SKM-1 (cell line): ENCODE measurements around the gene CENPI.
A peak's percentile ranks its signal among the peaks of the same experiment; 100 is the strongest.
"Not testable (repeated sequence)": the region's sequence is repeated elsewhere in the genome, so short reads cannot be mapped to it uniquely, and the experiment has no call there.

Source experiments
- DNase-seq: peaks from one replicate; lab custom pipeline; 2025; ENCODE audit not compliant: unreplicated experiment; lab: John Stamatoyannopoulos, UW

Gene CENPI, protein sequence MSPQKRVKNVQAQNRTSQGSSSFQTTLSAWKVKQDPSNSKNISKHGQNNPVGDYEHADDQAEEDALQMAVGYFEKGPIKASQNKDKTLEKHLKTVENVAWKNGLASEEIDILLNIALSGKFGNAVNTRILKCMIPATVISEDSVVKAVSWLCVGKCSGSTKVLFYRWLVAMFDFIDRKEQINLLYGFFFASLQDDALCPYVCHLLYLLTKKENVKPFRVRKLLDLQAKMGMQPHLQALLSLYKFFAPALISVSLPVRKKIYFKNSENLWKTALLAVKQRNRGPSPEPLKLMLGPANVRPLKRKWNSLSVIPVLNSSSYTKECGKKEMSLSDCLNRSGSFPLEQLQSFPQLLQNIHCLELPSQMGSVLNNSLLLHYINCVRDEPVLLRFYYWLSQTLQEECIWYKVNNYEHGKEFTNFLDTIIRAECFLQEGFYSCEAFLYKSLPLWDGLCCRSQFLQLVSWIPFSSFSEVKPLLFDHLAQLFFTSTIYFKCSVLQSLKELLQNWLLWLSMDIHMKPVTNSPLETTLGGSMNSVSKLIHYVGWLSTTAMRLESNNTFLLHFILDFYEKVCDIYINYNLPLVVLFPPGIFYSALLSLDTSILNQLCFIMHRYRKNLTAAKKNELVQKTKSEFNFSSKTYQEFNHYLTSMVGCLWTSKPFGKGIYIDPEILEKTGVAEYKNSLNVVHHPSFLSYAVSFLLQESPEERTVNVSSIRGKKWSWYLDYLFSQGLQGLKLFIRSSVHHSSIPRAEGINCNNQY

DNA sequence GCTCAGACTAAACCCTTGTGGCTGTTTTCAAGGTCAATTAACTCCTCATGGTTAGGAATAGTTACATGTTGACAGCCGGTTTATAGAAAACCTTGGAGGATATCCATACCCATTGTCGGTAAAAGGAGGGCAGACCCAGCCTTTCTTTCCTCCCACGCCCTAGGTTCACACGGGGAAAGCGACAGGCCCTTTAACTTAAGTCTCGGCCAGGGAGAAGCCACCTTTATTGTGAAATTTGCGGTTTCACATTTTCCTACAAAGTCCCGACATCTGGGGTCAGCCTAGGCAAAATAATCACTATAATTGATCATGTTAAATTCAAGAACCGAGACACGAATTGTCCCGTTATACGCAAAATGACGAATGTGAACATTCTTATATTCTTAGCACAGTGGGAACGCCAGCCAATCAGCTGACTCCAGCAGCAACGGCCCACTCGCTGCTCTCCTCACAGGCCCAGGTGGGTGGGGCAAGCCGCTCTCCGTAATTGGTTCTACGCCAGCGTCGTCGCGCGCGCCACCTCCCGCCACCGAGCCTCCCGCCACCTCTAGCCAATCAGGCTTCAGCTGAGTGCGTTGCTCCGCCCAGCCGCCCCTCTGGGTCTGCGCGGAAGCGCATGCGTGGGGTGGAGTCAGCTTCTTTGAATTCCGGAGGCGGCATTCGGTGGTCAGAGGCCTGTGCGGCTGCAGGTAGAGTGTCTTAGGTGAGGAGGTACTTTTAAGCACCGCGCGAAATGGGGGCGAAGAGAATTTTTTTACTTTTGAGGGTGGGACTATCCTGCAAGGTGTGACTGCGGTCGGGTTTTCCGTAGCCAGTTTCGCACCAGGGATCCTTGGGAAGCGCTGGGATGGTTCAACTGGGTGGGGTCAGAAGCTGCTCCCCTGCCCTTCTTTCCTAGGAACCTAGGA lies at the start of gene CENPI:
Gene CENPI, plus strand, starts transcription at position 659 of the 908 bp plus-strand sequence. CDS start 2,867 bp downstream, outside the sequence.
- DNase-seq, result peak; percentile 69

DNA sequence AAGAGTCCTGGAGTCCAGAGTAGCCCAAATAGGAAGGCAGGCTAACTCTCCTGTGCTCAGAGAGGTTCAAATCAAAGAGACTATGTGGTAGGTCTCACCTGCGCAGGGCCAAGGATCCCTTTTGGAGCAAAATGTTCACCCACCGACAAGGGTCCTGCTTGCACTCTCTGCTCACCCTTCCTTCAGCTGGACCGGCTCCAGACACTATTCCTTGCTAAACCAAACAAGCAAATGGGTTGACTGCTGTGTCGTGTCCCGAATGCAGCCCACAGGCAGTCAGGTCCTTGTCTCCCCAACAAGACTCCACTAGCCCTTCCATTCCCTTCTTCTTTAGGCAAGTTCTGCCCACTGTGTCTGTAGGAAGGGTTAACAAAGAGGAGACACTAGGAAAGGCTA lies 46.9 kb upstream of the CENPI start:
- DNase-seq, result no peak

DNA sequence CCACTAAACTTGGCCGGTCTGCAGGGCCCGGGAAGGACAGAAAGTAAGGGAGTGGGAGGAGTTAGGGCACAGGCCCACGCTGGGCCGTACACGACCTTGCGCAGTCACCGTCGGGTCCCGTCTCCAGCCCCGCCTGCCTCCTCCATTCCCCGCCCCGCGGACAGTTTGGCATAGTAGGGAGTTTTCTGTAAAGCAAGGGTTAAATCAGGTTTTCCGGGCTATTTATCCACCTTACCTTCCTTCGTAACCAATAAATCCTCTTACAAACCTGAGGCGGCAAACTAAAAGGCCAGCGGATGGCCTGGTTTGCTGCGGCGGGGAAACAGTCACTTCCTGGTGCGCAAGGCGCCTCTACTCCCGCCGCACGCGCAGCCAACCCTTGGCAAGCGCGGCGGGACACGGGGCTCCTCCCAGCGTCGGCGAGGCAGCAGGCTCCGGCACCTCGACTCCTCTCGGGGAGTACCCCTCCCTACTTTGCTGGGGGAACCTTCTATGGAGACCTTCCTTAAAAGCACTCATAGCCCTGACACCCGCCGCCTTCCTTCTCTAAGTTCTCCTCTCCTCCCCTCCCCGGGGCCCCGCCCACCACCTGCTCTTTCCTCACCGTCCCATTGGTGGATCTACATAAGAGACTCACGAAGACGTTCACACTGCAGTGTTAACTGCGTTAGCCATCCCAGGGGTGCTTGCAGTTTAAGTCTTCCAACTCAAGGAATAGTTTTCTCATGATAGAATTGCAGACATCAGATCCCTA lies 46.3 kb upstream of the CENPI start, which contains the start of gene TRMT2B:
Gene TRMT2B, minus strand, starts transcription at position 563 of the 754 bp plus-strand sequence. CDS start 9,822 bp downstream, outside the sequence.
- DNase-seq, result peak; percentile 52

DNA sequence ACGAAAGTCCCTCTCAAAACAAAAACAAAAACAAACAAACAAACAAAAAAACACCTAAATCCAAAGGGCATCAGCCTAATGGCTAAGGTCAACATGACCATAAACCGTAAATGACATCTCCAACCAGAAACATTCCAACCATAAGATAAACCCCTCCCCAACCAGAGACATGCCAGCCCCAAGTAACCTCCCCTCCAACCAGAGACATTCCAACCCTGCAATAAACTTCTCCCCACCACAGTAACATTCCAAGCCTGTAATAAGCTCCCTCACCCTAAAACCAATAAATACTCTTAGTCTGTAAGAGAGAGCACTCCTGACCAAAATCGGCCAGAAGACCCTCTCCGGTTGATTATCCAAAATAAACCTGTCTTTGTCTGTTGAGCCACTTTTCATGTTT lies 41.5 kb upstream of the CENPI start:
- not testable (repeated sequence) for DNase-seq

DNA sequence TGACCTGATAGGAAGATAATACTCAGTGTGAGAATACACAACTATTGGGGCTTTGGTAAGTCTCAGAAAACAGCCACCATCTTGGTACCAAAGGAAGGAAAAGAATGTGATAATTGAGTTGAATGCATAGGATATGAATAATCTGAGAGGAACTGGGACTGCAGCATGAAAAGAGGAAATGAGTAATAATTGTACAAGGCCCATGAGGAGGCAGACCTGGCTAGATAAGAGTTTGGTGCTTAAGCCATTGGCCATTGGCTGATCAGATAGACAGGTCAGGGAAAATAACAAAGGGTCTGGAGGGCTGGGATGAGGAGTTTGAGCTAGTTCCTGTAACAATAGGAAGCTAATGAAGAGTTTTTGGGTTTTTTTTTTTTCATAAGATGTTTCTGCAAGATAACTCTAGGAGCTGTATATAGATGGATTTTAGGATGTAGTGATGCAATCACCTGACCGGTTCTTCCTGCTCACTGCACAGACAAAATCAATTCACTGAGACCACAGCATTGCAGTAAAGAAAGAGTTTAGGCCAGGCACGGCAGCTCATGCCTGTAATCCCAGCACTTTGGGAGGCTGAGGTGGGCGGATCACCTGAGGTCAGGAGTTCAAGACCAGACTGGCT lies 40.8 kb upstream of the CENPI start:
- DNase-seq, result peak; percentile 14

DNA sequence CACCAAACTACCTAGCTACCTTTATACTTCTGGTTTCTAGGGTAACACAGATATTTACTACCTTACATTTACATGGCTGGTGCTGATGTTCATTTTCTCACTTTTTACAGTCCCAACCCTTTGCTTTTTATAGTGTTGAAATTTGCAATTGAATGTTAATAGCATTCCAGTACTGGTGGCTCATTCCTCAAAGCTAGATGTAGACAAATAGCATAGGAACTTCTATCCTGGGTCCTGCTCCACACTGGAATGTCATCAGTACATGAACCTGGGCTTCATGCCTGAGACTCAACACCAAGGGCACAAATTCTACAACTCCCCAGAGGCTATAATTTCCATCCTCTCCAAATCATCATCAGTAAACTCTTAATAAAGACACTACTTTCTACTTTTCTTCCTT lies 35.8 kb upstream of the CENPI start:
- no peak for DNase-seq

DNA sequence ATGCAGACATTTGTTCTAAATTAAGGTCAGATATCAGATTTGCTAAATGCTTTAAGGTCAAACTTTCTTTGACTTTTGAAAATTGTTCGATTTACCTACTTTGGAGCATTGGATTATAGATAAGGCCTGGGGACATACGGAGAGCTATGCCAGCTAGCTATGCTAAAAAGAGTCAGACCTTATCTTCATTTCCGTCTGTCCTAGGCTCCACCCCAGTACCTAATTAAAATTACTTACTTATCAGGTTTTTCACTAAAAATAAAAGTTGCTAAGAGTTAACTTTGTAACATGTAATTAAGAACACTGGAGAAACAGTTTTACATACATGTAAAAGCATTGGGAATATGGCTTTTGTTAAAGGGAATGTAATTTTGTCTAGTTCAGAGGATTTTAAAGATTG lies 26.4 kb upstream of the CENPI start:
- DNase-seq, result no peak

DNA sequence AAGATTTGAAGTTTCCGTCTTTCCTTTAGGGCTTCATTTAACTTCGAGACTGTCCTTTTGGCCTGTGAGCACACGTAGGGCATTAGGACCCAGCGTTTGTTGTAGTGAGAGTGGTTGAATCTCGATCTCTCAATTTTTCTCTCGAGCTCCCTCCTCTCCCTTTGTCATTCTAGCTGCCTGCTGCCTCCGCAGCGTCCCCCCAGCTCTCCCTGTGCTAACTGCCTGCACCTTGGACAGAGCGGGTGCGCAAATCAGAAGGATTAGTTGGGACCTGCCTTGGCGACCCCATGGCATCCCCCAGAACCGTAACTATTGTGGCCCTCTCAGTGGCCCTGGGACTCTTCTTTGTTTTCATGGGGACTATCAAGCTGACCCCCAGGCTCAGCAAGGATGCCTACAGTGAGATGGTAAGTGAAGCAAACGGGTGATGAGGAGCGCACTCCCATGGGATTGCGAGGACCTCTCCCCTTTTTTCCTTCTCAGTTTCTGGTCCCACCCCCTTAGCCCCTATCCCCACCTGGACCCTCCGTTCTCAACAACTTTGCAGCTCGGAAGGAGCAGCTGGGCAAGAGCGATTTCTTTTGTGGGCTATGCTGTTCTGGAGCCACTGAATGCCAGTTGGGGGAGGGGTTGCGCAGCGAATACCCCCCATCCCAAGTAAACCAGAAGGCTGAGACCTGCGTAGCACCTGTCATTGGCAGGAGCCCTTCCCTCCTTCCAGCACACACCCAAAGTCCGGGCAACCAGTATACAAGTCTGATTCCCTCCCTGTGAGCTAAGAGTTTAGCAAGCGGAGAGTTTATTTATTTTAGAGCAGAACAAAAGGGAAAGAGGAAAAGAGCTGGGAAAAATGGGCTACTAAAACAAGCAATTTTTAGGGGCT lies 19.0 kb upstream of the CENPI start, which contains the start of gene TMEM35A:
Gene TMEM35A, plus strand, starts transcription at position 164 of the 883 bp plus-strand sequence. Its CDS starts 124 bp downstream, at position 288.
- no peak for DNase-seq

DNA sequence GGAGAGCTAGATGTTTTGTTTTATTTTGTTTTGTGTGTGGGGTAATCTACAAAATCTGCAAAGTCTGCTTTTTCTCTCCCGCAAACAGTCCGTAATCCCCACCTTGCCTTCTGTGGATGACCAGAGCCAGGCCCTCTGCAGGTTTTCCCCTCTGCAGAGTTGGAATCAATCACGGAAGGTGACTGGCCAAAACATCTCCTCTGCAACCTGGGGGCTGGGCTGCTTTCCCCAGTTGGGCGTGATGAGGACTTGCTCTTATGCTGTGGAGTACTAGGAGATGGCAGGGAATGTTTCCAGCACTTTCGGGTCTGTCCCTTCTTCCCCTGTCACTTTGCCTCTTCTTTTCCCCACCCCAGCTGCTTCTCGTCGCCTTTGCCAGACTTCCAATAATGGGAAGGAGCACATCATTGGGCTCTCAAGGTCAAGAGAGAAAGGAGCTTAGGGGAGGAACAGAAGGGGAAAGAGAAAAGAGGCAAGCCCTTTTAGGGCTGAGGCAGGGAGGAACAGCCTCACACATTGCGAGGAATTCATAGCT lies 18.2 kb upstream of the CENPI start:
- DNase-seq, result no peak

DNA sequence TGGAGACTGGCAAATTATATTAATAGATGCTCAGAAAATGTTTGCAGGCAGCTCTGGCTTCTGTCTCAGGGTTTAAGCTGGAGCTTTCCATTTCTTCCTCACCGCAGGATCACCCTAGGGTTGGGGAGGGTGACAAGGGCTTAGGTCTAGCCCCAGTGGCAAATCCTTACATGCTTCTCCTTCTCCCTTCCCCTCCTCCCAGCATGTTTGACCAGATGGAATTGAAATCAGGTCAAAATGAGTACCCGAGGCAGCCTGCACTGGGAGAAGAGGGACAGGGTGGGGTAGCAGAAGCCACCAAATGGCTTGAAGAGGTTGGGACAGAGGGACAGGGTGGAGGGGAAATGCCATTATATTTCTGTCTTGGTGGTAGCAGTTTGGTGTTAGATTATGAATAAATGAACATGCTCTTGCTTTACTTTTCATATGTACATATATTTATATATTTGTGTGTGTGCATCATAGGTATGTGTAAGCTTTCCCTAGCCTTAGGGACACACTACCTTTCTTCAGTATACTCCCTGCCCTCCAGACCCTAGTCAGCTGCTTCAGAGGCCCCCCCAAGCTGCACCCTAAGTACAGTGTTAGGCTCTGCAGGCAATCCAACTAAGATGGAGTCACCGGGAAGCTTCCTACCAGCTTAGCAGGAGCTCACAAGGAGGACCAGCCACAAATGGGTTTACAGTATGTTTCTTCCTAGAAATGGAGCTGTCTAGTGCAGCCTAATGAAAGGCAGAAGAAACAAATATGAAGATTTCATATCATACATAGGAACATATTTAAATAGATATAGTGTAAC lies 17.5 kb upstream of the CENPI start:
- no peak for DNase-seq

DNA sequence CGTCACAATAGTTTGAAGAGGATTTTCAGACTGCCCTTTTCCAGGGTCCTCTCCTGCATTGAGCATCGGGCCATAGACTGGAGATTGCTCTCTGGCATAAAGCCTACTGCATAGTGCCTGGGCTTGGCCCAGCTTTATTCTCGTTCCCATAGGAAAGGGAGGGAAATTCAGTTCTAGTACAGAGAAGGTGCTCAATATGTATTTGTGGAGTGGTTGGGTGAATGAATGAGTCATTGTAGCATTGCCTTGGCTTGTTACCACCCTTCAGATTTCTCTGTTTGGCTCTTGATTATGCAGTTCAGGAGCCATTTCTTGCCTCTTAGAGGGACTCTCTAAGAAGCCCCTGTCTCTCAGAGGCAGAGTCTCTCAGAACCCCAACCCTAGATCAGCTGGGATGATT lies 16.8 kb upstream of the CENPI start:
- no peak for DNase-seq

DNA sequence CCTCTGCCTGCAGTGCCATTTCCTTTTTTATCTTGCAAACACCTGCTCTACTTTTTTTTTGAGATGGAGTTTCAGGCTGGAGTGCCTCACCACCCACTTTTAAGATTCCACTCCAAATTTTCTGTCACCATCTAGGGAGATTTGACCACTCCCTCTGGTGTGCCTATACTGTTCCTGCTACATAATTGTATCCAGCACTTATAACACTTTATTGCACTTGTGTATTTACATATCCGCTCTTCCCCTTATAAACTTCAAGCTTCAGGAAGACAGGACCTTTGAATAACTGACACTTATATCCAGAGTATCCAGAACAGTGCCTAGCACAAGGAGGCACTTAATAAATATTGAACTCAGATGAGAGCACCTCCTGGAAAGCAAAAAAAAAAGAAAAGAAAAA lies 6.2 kb upstream of the CENPI start:
- no peak for DNase-seq

DNA sequence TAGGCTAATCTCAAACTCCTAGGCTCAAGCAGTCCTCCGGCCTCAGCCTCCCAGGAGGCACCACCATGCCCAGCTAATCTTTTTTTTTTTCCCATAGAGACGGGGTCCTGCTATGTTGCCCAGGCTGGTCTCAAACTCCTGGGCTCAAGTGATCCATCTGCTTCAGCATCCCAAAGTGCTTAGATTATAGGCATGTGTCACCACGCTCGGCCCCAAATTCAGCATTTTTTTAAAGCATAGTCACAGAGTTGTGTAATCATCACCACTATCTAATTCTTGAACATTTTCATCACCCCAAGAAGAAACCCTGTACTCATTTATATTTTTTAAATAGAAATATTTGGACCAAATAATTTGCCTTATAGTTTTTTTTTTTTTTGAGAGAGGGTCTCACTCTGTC lies 10.3 kb downstream of the CENPI start:
- DNase-seq, result no peak

DNA sequence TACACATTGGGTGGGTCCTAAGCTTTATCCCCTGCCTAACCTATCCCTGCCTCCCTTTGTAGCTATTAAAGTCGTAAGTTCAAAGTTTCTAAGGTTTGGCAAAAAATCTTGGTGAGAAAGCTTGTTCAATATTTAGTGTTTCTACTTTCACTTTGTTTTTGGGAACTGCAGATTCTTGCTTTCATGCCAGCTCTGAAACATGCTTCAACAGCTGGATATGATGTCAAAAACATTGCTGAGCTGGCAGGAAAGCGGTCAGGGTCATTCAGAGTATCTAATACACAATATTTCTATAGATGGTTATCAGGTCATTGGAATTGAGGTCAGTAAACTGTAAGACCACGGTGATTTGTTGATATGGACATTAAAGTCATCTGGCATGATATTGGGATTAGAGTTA lies 19.7 kb downstream of the CENPI start:
- DNase-seq, result no peak

DNA sequence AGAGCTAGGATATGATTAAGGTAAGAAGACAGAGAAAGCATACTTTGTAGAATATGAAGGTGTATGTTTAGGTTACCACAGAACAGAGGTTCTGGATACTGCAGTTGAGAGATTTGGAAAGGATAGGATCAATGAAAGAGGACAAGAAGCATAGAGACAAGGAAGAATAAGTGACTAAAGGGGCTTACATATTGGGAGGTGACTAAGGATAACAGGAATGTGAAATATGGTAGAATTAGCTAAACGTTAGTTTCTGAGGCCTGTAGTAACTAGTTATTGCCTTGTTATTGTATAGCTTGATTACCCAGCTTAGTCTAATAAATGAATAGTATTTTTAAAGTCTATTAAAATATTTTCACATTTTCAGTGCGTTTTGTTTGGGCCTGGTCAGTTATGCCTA lies 38.2 kb downstream of the CENPI start:
- no peak for DNase-seq
